T-helper 9 cell (primary cell): ENCODE results near the gene IQGAP1.
"Not testable (repeated sequence)": the region's sequence is repeated elsewhere in the genome, so short reads cannot be mapped to it uniquely, and the experiment has no call there.

ENCODE experiments used
- DNase-seq: peaks from one replicate; pipeline ENCODE4 v3.0.0-alpha.2; 2020
- total RNA-seq, 2 donors: gene quantifications; one replicate each; lab custom pipeline; 2026; lab: John Stamatoyannopoulos, UW

The IQGAP1 gene, protein sequence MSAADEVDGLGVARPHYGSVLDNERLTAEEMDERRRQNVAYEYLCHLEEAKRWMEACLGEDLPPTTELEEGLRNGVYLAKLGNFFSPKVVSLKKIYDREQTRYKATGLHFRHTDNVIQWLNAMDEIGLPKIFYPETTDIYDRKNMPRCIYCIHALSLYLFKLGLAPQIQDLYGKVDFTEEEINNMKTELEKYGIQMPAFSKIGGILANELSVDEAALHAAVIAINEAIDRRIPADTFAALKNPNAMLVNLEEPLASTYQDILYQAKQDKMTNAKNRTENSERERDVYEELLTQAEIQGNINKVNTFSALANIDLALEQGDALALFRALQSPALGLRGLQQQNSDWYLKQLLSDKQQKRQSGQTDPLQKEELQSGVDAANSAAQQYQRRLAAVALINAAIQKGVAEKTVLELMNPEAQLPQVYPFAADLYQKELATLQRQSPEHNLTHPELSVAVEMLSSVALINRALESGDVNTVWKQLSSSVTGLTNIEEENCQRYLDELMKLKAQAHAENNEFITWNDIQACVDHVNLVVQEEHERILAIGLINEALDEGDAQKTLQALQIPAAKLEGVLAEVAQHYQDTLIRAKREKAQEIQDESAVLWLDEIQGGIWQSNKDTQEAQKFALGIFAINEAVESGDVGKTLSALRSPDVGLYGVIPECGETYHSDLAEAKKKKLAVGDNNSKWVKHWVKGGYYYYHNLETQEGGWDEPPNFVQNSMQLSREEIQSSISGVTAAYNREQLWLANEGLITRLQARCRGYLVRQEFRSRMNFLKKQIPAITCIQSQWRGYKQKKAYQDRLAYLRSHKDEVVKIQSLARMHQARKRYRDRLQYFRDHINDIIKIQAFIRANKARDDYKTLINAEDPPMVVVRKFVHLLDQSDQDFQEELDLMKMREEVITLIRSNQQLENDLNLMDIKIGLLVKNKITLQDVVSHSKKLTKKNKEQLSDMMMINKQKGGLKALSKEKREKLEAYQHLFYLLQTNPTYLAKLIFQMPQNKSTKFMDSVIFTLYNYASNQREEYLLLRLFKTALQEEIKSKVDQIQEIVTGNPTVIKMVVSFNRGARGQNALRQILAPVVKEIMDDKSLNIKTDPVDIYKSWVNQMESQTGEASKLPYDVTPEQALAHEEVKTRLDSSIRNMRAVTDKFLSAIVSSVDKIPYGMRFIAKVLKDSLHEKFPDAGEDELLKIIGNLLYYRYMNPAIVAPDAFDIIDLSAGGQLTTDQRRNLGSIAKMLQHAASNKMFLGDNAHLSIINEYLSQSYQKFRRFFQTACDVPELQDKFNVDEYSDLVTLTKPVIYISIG (N-terminal part only)
- total RNA-seq = 390 to 570 reads per million in 2 donors

DNA sequence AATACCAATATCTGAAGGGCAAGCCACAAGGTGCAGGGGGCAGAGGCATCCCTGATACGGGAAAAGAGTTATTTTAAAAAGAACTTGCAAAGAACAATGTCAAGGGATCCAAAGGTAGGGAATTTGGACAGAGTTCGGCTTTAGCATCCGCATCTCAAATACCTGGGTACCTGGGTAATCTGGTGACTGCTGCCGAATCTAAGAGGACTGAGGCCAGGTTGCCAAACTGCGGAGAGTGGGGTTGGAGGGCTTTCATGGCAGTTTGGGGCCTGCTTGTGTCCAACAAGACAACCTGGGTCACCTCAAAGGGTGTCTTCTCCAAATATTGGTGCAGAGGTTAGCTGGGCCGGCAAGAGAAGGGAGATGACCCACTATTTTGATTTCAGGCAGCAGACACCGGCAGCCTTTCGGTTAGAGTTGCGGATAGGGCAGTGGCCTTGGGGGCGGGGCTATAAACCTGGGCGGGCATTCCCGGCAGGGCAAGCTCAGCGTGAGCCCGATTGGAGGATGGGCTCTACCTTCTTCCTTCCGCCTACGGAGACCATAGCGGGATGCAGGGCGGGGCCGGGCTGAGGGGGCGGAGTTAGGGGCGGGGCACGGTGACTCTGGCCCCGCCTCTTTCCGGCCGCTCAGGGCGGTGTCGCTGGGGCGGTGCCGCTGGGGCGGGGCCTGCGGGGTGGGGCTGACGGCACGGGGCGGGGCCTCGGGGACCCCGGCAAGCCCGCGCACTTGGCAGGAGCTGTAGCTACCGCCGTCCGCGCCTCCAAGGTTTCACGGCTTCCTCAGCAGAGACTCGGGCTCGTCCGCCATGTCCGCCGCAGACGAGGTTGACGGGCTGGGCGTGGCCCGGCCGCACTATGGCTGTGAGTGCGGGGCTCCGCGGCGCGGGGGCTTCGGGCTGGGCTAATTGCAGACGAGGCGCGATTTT lies at the start of gene IQGAP1:
Gene IQGAP1, plus strand, starts transcription at position 709 of the 928 bp plus-strand sequence. Its CDS starts 100 bp downstream, at position 809.
- DNase-seq = peak; percentile 95

- DNase-seq = no peak
Observed at GRCh38 chr15:90338532-90338931, 49.5 kb upstream of the IQGAP1 start.

DNA sequence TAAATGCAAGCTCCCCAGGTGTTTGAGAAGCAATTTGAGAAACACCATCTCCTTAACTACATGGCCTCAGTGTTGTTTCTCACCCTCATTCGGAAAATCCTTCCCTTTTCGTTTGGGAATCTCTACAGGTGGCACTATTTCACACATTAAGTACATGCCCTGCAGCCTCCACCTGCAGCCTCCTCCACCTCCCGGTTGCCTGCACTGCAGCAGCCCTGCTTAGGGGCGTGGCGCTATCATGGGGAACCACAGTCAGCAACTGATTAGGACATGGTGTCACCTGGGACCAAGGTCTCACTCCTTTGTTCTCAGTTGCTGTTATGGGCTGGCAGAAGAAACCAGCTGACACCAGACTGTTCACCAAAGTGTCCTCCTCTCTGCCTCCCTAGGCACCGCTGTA lies 47.7 kb upstream of the IQGAP1 start:
- no peak for DNase-seq

GRCh38 chr15:90343302-90343790 lies 44.7 kb upstream of the IQGAP1 start:
- no peak for DNase-seq

- no peak for DNase-seq
Observed at GRCh38 chr15:90344662-90345061, 43.4 kb upstream of the IQGAP1 start.

DNA sequence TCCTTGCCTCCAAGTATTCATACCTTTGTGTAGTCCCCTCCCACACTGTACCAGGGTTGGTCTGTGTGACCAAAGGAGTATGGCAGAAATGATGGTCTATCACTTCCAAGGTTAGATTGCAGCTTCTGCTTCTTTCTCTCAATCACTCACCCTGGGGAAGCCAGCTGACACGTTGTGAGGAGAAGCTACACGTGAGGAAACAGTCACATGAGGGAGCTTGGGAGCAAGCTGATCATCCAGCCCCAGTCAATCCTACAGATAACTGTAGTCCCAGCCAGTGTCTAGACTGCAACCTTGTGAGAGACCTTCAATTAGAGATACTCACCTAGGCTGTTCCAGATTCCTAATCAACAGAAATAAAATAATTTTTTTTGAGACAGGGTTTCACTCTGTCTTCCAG lies 42.2 kb upstream of the IQGAP1 start:
- DNase-seq = no peak

DNA sequence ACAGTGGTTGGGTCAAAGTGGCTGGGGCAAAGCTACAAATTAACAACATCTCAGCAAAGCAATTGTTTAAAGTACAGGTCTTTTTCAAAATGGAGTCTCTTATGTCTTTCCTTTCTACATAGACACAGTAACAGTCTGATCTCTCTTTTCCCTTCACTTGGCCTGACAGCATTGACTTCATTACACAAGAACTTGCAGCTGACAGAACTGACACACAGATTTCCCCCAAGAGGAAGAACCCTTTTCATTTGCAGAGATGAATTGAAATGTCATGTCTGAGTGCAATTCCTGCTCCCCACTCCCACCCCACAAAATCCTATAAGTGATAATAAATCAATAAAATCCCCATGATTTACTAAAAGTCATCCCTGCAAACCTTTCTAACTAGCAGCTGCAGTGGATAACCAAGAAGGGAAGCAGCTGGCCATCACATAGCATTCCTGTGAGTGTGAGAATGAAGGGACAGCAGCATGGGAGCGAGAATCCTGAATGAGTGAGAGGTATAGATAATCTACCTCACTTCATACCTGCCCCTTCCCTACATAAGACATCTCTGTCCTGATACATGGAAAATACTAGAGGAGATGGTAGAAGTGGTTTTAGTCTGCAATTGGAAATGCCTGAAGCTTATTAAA lies 40.5 kb upstream of the IQGAP1 start:
- not testable (repeated sequence) for DNase-seq

GRCh38 chr15:90348456-90348855 lies 39.6 kb upstream of the IQGAP1 start:
- DNase-seq = no peak

- DNase-seq = no peak
Observed at GRCh38 chr15:90349072-90349471, 39.0 kb upstream of the IQGAP1 start.

GRCh38 chr15:90349821-90350220 lies 38.2 kb upstream of the IQGAP1 start:
- no peak for DNase-seq

DNA sequence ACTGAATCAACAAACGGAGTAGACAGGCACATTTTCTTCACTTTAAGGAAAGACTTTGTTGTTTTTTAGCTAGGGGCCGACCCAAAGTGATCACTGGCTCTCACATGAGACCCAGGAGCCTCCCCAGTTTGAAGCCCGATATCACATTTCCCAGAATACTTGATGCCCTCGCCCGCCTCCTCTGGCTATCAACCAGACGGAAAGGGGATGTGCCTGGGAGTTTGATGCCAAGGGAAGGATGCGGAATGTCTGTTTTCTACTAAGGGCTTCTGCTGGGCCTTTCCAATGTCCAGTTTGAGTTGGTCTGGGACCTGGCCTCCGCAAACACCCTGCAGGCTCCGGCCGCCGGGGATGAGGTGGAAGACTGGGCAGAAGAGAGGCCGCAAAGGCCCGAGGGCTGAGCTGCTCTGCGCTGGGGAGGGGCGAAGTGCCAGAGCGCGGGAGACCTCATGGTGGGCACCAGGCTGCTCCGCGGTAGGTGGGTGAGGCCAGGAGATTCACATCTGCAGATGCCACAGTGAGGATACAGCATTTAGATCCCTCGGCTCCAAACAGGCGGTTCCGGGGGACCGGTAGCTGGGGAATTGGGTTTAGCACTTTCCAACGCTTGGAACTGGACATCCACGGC lies 36.4 kb upstream of the IQGAP1 start:
- DNase-seq = no peak

DNA sequence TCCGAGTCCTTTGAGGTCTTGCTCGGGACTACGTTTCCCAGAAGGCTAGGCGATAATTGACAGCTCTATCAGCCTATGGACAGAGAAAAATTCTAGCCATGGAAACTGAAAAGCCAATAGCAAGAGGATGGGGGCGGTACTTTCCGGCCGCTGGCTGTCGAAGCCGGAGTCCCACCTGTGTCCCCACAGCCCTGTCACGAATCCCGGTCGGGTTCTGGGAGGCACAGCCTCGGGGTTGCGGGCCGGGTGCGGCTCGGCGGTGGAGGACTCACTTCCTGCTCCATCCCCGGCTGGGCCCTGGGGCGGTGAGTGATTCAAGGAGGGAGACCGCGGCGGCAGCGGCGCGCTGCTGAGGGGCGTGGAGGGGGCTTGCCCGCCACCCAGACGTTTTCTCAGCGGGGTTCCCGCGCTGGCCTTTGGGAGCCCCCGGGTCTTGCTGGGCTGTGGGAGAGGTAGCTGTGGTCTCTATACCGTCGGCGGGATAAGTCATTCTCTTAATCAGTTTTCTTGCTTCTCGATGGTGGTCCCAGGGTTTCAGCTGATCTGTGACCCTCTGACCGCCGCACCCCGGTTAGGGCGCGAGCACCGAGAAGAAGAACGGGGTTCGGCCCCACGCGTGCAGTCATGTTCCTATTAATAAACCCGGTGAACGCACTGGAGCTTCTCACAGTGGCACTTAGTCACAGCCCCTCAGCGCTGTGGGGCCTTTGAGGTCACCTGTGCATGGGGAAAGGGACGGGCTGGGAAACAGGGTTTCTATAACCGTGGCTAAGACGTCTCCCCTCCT lies 35.7 kb upstream of the IQGAP1 start, which contains the start of gene ZNF774:
Gene ZNF774, plus strand, starts transcription at position 178 of the 787 bp plus-strand sequence. CDS start 2,377 bp downstream, outside the sequence.
- DNase-seq = peak; percentile 87

GRCh38 chr15:90354986-90355385 lies 33.1 kb upstream of the IQGAP1 start:
- DNase-seq = no peak

DNA sequence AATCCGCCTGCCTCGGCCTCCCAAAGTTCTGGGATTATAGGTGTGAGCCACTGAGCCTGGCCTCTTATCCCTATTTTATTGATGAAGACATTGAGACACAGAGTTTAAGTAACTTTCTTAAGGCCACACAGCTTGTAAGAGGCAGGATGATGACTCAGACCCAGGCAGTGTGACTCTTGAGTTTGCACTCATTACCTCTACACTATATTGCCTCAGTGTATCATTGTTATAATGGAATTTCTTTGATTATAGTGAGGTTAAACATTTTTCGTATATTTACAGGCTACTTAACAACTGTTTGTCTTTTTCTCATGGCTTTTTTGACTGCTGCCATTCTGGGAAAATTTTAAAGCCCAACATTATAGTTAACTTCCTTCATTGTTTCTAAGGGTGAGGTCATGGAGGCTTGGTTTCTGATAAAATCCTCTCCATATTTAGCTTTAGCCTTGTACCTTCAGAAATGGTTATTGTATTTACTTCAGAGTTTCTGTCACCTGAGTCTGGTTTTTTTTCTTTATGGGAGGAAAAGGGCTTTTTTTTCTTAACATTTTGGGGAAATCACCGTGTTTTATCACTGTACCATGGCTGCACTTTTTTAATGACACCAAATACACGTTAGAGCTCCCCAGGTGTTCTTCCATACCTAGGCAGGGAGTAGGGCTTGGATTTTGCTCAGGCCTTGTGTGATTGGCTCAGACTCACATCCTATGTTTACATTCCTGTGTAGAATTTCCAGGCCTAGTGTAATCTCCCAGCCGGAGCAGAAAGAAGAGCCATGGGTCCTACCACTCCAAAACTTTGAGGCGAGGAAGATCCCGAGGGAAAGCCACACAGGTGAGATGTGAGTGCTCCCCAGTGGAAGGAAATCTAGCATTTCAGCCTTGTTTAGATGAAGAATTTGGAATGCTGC lies 29.7 kb upstream of the IQGAP1 start:
- DNase-seq = no peak

DNA sequence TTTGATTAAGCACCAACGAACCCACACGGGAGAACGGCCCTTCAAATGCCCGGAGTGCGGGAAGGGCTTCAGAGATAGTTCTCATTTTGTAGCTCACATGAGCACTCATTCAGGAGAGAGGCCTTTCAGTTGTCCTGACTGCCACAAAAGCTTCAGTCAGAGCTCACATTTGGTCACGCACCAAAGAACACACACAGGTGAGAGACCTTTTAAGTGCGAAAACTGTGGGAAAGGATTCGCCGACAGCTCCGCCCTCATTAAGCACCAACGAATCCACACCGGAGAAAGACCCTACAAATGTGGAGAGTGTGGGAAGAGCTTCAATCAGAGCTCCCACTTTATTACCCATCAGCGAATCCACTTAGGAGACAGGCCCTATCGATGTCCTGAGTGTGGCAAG lies 27.3 kb upstream of the IQGAP1 start:
- DNase-seq = no peak

DNA sequence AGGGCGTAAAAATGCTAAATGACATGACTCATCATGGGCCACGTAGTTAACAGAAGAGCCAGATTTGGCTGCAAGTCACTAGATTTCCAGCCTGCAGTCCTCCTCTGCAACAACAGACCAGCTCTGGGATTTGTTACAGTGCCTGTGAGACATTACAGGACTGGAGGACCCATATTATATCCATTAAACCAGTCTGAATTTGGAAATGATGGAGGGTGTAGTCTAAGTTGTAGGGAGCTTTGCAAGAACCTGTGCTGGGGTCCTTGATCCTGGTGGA lies 25.2 kb upstream of the IQGAP1 start:
- no peak for DNase-seq

DNA sequence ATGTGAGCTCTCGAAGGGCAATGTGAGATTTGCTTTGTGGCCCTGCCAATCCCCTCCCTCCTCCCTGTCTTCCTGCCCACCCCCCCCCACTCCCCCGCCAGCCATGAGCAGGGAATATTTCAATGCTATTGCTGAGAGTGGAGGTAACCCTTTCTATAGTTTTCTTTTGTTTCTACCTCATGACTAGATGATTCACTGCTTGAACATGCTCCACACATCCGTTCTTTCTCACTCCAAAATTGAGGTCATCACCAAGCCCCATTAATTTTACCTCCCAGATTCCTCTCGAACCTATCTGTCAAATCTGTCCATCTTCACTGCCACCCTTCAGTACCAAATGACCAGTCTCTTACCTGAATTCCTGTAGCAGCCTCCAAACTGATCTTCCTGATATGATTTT lies 23.8 kb upstream of the IQGAP1 start:
- no peak for DNase-seq

- DNase-seq = no peak
Observed at GRCh38 chr15:90365414-90366055, 22.5 kb upstream of the IQGAP1 start.
